HEK293 (cell line): ENCODE measurements around the gene MOCS2.

Experiments used
- CTCF ChIA-PET: fragments of 350-600 bp; formaldehyde crosslinking; extraction: SDS; loops from one replicate; lab custom pipeline; 2021; ENCODE audit warnings: antibody characterized with exemption; lab: Yijun Ruan, JAX
- POLR2A ChIA-PET: fragments of 300-600 bp; formaldehyde crosslinking; extraction: SDS; loops from one replicate; lab custom pipeline; 2020; ENCODE audit warnings: antibody characterized with exemption, inconsistent platforms; lab: Yijun Ruan, JAX
- H3K27ac ChIP-seq: fragments of 200-500 bp; sonication (Bioruptor generic); 2 replicates; pipeline ENCODE4 v1.5.1; 2014; ENCODE audit warnings: low read depth, low read length, control low read depth, inconsistent platforms; ENCODE audit errors: extremely low read depth
- H3K36me3 ChIP-seq, 2 experiments: fragments of 200-500 bp in 1 of 2; sonication (Bioruptor generic) in 1 of 2; 1 replicate in 1 of 2; 2 replicates in 1 of 2; pipeline ENCODE4 v1.5.1; 2014 to 2017; ENCODE audit warnings: inconsistent platforms in 2 of 2, low read length in 2 of 2; ENCODE audit not compliant: control insufficient read depth in 2 of 2, insufficient read depth in 1 of 2
- H3K4me1 ChIP-seq: fragments of 200-500 bp; sonication (Bioruptor generic); 2 replicates; pipeline ENCODE4 v1.5.1; 2014; ENCODE audit warnings: mild to moderate bottlenecking, low read length, inconsistent platforms; ENCODE audit not compliant: control insufficient read depth, insufficient read depth
- H3K4me3 ChIP-seq: 2 replicates; pipeline ENCODE4 v1.5.1; 2011; ENCODE audit warnings: low read depth, mild to moderate bottlenecking, control low read depth, low read length, moderate library complexity
- H3K9me3 ChIP-seq: fragments of 200-500 bp; sonication (Bioruptor generic); 2 replicates; pipeline ENCODE4 v1.5.1; 2014; ENCODE audit warnings: low read depth, low read length, inconsistent platforms; ENCODE audit not compliant: control insufficient read depth, insufficient read depth
- BCL6B ChIP-seq: fragments of 450-650 bp; formaldehyde crosslinking; IDR thresholded peaks from 2 replicates; pipeline ENCODE4 v1.5.1; 2017; ENCODE audit warnings: missing biosample characterization, missing genetic modification characterization
- HOXA7 ChIP-seq: sonication (generic); formaldehyde crosslinking; IDR thresholded peaks from 2 replicates; pipeline ENCODE4 v1.8.1; 2022; ENCODE audit warnings: missing genetic modification reagents, borderline replicate concordance
- KLF1 ChIP-seq: fragments of 450-650 bp; formaldehyde crosslinking; IDR thresholded peaks from 2 replicates; pipeline ENCODE4 v1.5.1; 2016; ENCODE audit warnings: missing biosample characterization, missing genetic modification characterization
- MYNN ChIP-seq: fragments of 450-650 bp; formaldehyde crosslinking; IDR thresholded peaks from 2 replicates; pipeline ENCODE4 v1.5.1; 2016; ENCODE audit warnings: missing biosample characterization, missing genetic modification characterization, borderline replicate concordance
- SP7 ChIP-seq: fragments of 450-650 bp; formaldehyde crosslinking; IDR thresholded peaks from 2 replicates; pipeline ENCODE4 v1.5.1; 2016; ENCODE audit warnings: missing biosample characterization, missing genetic modification characterization
- ZFP69B ChIP-seq: fragments of 450-650 bp; formaldehyde crosslinking; IDR thresholded peaks from 2 replicates; pipeline ENCODE4 v1.5.1; 2016; ENCODE audit warnings: missing biosample characterization, missing genetic modification characterization
- ZNF112 ChIP-seq: fragments of 450-650 bp; formaldehyde crosslinking; IDR thresholded peaks from 2 replicates; pipeline ENCODE4 v1.5.0; 2017; ENCODE audit warnings: missing biosample characterization, missing genetic modification characterization
- ZNF155 ChIP-seq: fragments of 450-650 bp; formaldehyde crosslinking; IDR thresholded peaks from 2 replicates; pipeline ENCODE4 v1.5.1; 2016; ENCODE audit warnings: missing biosample characterization, missing genetic modification characterization
- ZNF174 ChIP-seq: fragments of 450-650 bp; formaldehyde crosslinking; IDR thresholded peaks from 2 replicates; pipeline ENCODE4 v1.5.0; 2017; ENCODE audit warnings: missing biosample characterization, mild to moderate bottlenecking, missing genetic modification characterization
- ZNF280C ChIP-seq: fragments of 450-650 bp; formaldehyde crosslinking; IDR thresholded peaks from 2 replicates; pipeline ENCODE4 v1.5.1; 2016; ENCODE audit warnings: missing biosample characterization, missing genetic modification characterization
- ZNF362 ChIP-seq: fragments of 450-650 bp; formaldehyde crosslinking; IDR thresholded peaks from 2 replicates; pipeline ENCODE4 v1.5.1; 2016; ENCODE audit warnings: missing biosample characterization, missing genetic modification characterization
- ZNF394 ChIP-seq: fragments of 450-650 bp; formaldehyde crosslinking; IDR thresholded peaks from 2 replicates; pipeline ENCODE4 v1.5.1; 2016; ENCODE audit warnings: missing biosample characterization, missing genetic modification characterization, mild to moderate bottlenecking, moderate library complexity, borderline replicate concordance
- ZNF521 ChIP-seq: fragments of 450-650 bp; formaldehyde crosslinking; IDR thresholded peaks from 2 replicates; pipeline ENCODE4 v1.5.1; 2017; ENCODE audit warnings: missing biosample characterization, mild to moderate bottlenecking, missing genetic modification characterization
- ZNF530 ChIP-seq: fragments of 450-650 bp; formaldehyde crosslinking; IDR thresholded peaks from 2 replicates; pipeline ENCODE4 v1.5.1; 2016; ENCODE audit warnings: low read depth, missing biosample characterization, missing genetic modification characterization
- ZNF555 ChIP-seq: fragments of 450-650 bp; formaldehyde crosslinking; conservative IDR thresholded peaks from 2 replicates; pipeline ENCODE4 v1.5.1; 2017; ENCODE audit warnings: missing biosample characterization, mild to moderate bottlenecking, missing genetic modification characterization, inconsistent platforms
- ZNF610 ChIP-seq: fragments of 450-650 bp; formaldehyde crosslinking; IDR thresholded peaks from 2 replicates; pipeline ENCODE4 v1.5.1; 2016; ENCODE audit warnings: missing biosample characterization, missing genetic modification characterization, borderline replicate concordance
- ZNF654 ChIP-seq: fragments of 450-650 bp; formaldehyde crosslinking; IDR thresholded peaks from 2 replicates; pipeline ENCODE4 v1.5.1; 2016; ENCODE audit warnings: low read depth, missing biosample characterization, missing genetic modification characterization
- ZNF776 ChIP-seq: fragments of 450-650 bp; formaldehyde crosslinking; IDR thresholded peaks from 2 replicates; pipeline ENCODE4 v1.5.0; 2017; ENCODE audit warnings: missing biosample characterization, missing genetic modification characterization, borderline replicate concordance
- ZNF785 ChIP-seq: fragments of 450-650 bp; formaldehyde crosslinking; IDR thresholded peaks from 2 replicates; pipeline ENCODE4 v1.5.1; 2016; ENCODE audit warnings: missing biosample characterization, missing genetic modification characterization
- ZNF792 ChIP-seq: fragments of 450-650 bp; formaldehyde crosslinking; IDR thresholded peaks from 2 replicates; pipeline ENCODE4 v1.5.1; 2016; ENCODE audit warnings: missing biosample characterization, missing genetic modification characterization
- ZNF843 ChIP-seq: fragments of 450-650 bp; formaldehyde crosslinking; IDR thresholded peaks from 2 replicates; pipeline ENCODE4 v1.5.1; 2016; ENCODE audit warnings: missing biosample characterization, missing genetic modification characterization
- ZSCAN16 ChIP-seq: fragments of 450-650 bp; formaldehyde crosslinking; IDR thresholded peaks from 2 replicates; pipeline ENCODE4 v1.5.1; 2016; ENCODE audit warnings: missing biosample characterization, missing genetic modification characterization
- ZXDB ChIP-seq: fragments of 450-650 bp; formaldehyde crosslinking; IDR thresholded peaks from 2 replicates; pipeline ENCODE4 v1.5.1; 2016; ENCODE audit warnings: missing biosample characterization, missing genetic modification characterization
- TF ChIP-seq, protein P1 (sequence below): fragments of 450-650 bp; formaldehyde crosslinking; IDR thresholded peaks from 2 replicates; pipeline ENCODE4 v1.5.1; 2016; ENCODE audit warnings: missing biosample characterization, missing genetic modification characterization
- TF ChIP-seq, protein P2 (sequence below): fragments of 450-650 bp; formaldehyde crosslinking; IDR thresholded peaks from 2 replicates; pipeline ENCODE4 v1.5.1; 2016; ENCODE audit warnings: missing biosample characterization, missing genetic modification characterization

Gene MOCS2

DNA sequence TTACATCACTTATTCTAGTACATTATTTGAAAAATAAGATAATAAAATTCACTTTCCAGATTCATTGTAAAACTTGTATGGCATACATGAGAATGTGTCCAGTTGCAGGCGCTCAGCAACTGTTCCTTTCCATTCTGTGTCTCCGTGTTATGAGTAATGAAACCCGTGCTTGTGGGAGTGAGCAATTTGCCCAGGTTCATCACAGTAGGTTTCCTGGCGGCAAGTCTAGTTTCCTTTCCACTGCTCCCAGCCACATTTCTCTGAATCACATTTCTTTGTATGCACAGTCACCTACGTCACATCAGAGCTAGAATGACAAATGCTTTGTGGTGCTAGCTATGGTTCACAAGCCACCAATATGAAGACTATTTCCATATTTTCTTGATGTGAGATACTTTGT lies 39.9 kb downstream of the MOCS2 start:
- Histone ChIP-seq H3K4me1 (no peaks in the 10 kb centered on the region), H3K9me3 (no peaks in the 10 kb centered on the region), H3K4me3 (no peak overlapping the region), H3K27ac (no peak overlapping the region)
- ChIA-PET POLR2A (no interaction called here), CTCF (interaction anchor here (0.7 kb wide), 1 partner anchor 389 kb away, joined by 3 read pairs; no protein-coding TSS in a partner anchor)
- TF ChIP-seq ZNF610 (tag by site-specific recombination), result no peak
- TF ChIP-seq, protein P1, sequence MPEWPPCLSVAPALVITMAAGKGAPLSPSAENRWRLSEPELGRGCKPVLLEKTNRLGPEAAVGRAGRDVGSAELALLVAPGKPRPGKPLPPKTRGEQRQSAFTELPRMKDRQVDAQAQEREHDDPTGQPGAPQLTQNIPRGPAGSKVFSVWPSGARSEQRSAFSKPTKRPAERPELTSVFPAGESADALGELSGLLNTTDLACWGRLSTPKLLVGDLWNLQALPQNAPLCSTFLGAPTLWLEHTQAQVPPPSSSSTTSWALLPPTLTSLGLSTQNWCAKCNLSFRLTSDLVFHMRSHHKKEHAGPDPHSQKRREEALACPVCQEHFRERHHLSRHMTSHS (tag by site-specific recombination), result no peak
- TF ChIP-seq ZNF785 (tag by site-specific recombination), result no peak
- TF ChIP-seq ZNF362 (tag by site-specific recombination), result no peak
- TF ChIP-seq HOXA7 (CRISPR knock-in tag), result no peak
- TF ChIP-seq, all 188 proteins: peak for 0
- peaks cover 12 to 24% of the 10 kb centered on the region in 2 experiments; a peak in 2 of 3 replicates for H3K36me3 ChIP-seq

DNA sequence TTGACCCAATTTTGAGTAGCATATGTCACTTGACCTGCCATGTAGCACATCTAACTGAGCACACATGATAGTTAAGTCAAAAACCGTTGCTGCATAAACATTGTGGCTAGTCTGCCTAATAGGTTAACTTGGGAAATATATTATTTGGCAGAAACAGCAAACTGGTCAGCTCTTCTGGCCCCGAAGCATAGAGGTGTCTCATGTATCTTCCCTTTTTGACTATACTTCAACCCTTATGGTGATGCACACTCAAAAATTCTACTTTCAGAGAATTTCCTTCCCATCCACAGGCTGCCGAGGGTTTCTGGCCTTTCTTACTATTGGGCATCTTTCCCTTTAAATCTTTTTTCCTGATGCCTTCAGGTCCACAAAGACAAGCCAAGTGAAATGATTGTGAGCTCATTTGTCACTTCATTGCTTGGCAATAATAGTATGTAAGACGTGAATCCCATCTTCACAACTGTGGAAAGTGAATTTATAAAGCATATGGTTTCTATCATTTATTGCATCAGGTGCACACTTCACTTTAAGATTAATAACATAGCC lies 41.2 kb downstream of the MOCS2 start:
- Histone ChIP-seq H3K27ac (no peak overlapping the region), H3K4me3 (no peak overlapping the region), H3K4me1 (no peaks in the 10 kb centered on the region), H3K9me3 (no peaks in the 10 kb centered on the region), H3K36me3 (peaks cover 12 to 16% of the 10 kb centered on the region in 2 experiments; a peak in 2 of 3 replicates)
- TF ChIP-seq ZXDB (no peak), SP7 (tag by site-specific recombination) (no peak), ZNF555 (tag by site-specific recombination) (no peak), ZNF530 (tag by site-specific recombination) (no peak), ZNF112 (tag by site-specific recombination) (no peak), ZSCAN16 (tag by site-specific recombination) (no peak)
- CTCF ChIA-PET, result interaction anchor here (0.9 kb wide), 1 partner anchor 120 kb away, joined by 3 read pairs; no protein-coding TSS in a partner anchor
- POLR2A ChIA-PET, result no interaction called here

- Histone ChIP-seq H3K9me3 (no peaks in the 10 kb centered on the region), H3K36me3 (peaks cover 12% of the 10 kb centered on the region in 2 experiments; a peak in 2 of 3 replicates), H3K4me1 (no peaks in the 10 kb centered on the region), H3K27ac (no peak overlapping the region), H3K4me3 (no peak overlapping the region)
- ChIA-PET POLR2A (no interaction called here), CTCF (no interaction called here)
- TF ChIP-seq ZNF792 (no peak), MYNN (no peak), ZNF112 (tag by site-specific recombination) (no peak), ZNF174 (tag by site-specific recombination) (no peak), ZNF654 (tag by site-specific recombination) (no peak), ZNF776 (tag by site-specific recombination) (no peak), ZNF280C (tag by site-specific recombination) (no peak), KLF1 (tag by site-specific recombination) (no peak), BCL6B (no peak), ZNF843 (no peak), ZNF394 (no peak), ZFP69B (tag by site-specific recombination) (no peak), ZNF155 (tag by site-specific recombination) (no peak), ZNF521 (tag by site-specific recombination) (no peak)
- TF ChIP-seq, protein P2, sequence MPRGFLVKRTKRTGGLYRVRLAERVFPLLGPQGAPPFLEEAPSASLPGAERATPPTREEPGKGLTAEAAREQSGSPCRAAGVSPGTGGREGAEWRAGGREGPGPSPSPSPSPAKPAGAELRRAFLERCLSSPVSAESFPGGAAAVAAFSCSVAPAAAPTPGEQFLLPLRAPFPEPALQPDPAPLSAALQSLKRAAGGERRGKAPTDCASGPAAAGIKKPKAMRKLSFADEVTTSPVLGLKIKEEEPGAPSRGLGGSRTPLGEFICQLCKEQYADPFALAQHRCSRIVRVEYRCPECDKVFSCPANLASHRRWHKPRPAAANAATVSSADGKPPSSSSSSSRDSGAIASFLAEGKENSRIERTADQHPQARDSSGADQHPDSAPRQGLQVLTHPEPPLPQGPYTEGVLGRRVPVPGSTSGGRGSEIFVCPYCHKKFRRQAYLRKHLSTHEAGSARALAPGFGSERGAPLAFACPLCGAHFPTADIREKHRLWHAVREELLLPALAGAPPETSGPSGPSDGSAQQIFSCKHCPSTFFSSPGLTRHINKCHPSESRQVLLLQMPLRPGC (tag by site-specific recombination), result no peak
These were observed 41.9 kb downstream of the MOCS2 start for GRCh38 chr5:53067641-53068040.
